ENCODE data around the gene KCNV2.

DNA sequence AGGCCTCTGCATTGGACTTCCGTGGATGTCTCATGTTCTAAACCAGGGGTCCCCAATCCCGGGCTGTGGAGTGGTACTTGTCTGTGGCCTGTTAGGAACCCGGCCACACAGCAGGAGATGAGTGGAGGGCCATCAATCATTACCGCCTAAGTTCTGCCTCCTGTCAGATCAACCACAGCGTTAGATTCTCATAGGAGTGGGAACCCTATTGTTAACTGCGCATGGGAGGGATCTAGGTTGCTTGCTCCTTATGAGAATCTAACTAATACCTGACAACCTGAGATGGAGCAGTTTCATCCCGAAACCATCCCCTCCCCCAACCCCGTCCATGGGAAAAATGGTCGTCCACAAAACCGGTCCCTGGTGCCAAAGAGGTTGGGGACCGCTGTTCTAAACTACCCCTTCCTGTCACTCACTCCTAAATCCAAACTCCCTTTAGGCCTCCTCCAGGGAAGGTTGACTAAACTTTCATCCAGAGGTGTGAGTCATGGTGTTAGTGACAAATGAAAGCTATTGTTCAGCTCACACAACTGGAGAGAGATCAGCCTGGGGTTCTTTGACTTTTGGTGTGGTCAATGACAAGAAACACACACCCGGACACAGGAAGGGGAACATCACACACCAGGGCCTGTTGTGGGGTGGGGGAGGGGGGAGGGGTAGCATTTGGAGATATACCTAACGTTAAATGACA is 9.5 kb downstream of the KCNV2 start:
- TF ChIP-seq POLR2AphosphoS5 (IDR thresholded peaks at IDR 0.05; ENCODE audit: low read depth, low read length) = no peak
- no peak for TF ChIP-seq TAF1 (IDR thresholded peaks at IDR 0.05; ENCODE audit: borderline replicate concordance, low read depth, low read length)
- no peak for TF ChIP-seq POLR2A (IDR thresholded peaks at IDR 0.05; ENCODE audit: low read depth, low read length)
